ENCODE measurements around the gene GPR84. TPM values are rescaled to one million over a fixed set of nuclear protein-coding genes. Genes with fewer than 3 reads are reported as not detected.

GPR84 gene
- total and polyA plus RNA-seq, 10 of the 15 experiments (the other 5 are each of a cell fraction or from before 2014, with no cell fraction given), result 0.37 to 4.7 (median 2.6) TPM

DNA sequence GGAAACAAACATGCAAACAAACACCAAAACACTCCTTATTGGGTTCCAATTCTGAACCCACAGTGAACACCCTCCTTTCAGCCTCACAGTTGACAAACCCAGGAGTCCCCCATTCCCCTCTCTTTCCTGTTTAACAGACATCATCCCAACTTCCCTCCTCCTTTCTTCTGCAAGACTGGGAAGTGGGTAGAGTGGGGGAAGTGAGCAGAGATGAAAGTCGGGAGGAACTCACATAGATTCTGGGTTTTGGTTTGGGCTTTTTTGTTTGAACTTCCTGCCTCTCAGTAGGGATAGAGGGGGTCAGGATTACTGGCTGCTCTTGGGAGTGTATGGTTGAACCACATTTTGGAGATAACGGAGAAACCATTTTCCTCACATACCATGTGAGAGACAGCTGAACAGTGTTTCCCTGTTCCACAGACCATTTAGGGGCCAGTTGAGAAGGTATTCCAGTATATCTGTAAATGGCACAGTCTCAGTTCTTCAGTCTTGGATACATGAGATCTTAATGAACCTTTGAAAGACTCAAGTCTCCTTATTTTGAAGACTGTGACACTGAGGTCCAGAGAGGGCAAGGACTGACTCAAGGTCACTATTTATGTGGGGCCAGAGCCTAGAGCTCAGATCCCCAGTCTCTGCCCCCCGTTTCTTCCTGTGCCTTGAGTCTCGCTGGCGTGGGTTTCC is 3.9 kb upstream of the GPR84 start:
- in situ Hi-C loops (cut with MboI), result loop anchor here (10.0 kb wide), 1 partner anchor 343 kb away; the partner anchor contains the start of gene HOXC6
- ChIA-PET RAD21 (ENCODE audit: unreplicated experiment) (interaction anchor here (0.8 to 1.8 kb wide), 17 partner anchors 10 to 153 kb away, joined by 3 to 18 read pairs (median 5); partner anchors contain the start of genes COPZ1 and NCKAP1L), POLR2A (interaction anchor here (1.2 to 1.7 kb wide), 2 partner anchors 9 to 110 kb away, joined by 4 to 9 read pairs; no protein-coding TSS in a partner anchor), SMC1A (ENCODE audit: uncharacterized antibody, unreplicated experiment) (interaction anchor here (0.6 to 3.0 kb wide), 24 partner anchors 9 to 336 kb away, joined by 3 to 19 read pairs (median 4); partner anchors contain the start of gene HOXC5), CTCF (interaction anchor here (0.6 to 4.9 kb wide), 42 partner anchors 9 to 167 kb away, joined by 3 to 61 read pairs (median 4); partner anchors contain the start of genes COPZ1, HNRNPA1 and ZNF385A)
- Histone ChIP-seq H3K27me3 (replicated peaks in 1 of 2; ENCODE audit: control insufficient read depth in 2 of 2, insufficient read depth in 2 of 2, low read length in 1 of 2) (no peaks in the 10 kb centered on the region), H3K79me2 (ENCODE audit: control insufficient read depth, insufficient read depth, low read length) (no peaks in the 10 kb centered on the region), H3K4me3 (no peak overlapping the region), H3K4me1 (ENCODE audit: control insufficient read depth, insufficient read depth, low read length) (peaks cover 32% of the 10 kb centered on the region), H2AFZ (ENCODE audit: control insufficient read depth, low read depth, low read length) (peak overlapping the region; percentile 83), H3K9ac (ENCODE audit: control insufficient read depth, insufficient read depth, low read length) (peak overlapping the region; percentile 38), H4K20me1 (ENCODE audit: control insufficient read depth, insufficient read depth) (no peaks in the 10 kb centered on the region), H3K9me3 (replicated peaks; ENCODE audit: control insufficient read depth, insufficient read depth, low read length) (no peaks in the 10 kb centered on the region), H3K27ac (ENCODE audit: control insufficient read depth, insufficient read depth) (no peak overlapping the region), H3K36me3 (ENCODE audit: control insufficient read depth in 2 of 2, insufficient read depth in 2 of 2, low read length in 1 of 2) (no peaks in the 10 kb centered on the region), H3K4me2 (ENCODE audit: control insufficient read depth, insufficient read depth) (peak overlapping the region; percentile 66)
- BruUV-seq (replicated peaks), result no TSS peak
- TF ChIP-seq HDAC2 (IDR thresholded peaks at IDR 0.05) (no peak), TCF7 (IDR thresholded peaks at IDR 0.05; ENCODE audit: borderline replicate concordance) (no peak), ZZZ3 (IDR thresholded peaks at IDR 0.05; ENCODE audit: control insufficient read depth, insufficient read length, low read depth) (no peak), IKZF2 (IDR thresholded peaks at IDR 0.05) (0 out of 4 replicates have a peak, but pooled peaks of 1 of the 2 experiments have one; percentile 14)
- TF ChIP-seq, protein P1, sequence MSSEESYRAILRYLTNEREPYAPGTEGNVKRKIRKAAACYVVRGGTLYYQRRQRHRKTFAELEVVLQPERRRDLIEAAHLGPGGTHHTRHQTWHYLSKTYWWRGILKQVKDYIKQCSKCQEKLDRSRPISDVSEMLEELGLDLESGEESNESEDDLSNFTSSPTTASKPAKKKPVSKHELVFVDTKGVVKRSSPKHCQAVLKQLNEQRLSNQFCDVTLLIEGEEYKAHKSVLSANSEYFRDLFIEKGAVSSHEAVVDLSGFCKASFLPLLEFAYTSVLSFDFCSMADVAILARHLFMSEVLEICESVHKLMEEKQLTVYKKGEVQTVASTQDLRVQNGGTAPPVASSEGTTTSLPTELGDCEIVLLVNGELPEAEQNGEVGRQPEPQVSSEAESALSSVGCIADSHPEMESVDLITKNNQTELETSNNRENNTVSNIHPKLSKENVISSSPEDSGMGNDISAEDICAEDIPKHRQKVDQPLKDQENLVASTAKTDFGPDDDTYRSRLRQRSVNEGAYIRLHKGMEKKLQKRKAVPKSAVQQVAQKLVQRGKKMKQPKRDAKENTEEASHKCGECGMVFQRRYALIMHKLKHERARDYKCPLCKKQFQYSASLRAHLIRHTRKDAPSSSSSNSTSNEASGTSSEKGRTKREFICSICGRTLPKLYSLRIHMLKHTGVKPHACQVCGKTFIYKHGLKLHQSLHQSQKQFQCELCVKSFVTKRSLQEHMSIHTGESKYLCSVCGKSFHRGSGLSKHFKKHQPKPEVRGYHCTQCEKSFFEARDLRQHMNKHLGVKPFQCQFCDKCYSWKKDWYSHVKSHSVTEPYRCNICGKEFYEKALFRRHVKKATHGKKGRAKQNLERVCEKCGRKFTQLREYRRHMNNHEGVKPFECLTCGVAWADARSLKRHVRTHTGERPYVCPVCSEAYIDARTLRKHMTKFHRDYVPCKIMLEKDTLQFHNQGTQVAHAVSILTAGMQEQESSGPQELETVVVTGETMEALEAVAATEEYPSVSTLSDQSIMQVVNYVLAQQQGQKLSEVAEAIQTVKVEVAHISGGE (CRISPR knock-in tag; IDR thresholded peaks at IDR 0.05), result no peak
- FAIRE-seq (no peak), DNase-seq (ENCODE audit: low read depth, low spot score) (no peak), ATAC-seq (peak; percentile 44)
- intact Hi-C loops (cut with micrococcal nuclease; ENCODE audit: unreplicated experiment), result loop anchor here (1.0 kb wide), 4 partner anchors 32 to 148 kb away; no protein-coding TSS in a partner anchor
- 17% methylated on average over 5 of the region's 5 CpGs for WGBS (ENCODE audit: insufficient coverage, insufficient replicate concordance, low lambda C conversion rate, missing lambda C conversion rate)

All from GM12878 (cell line).